Stimulated activated CD4-positive, alpha-beta T cell treated with anti-CD3 and anti-CD28 coated beads, Interleukin-12 subunit alpha, Interleukin-12 subunit beta, amount 100 ng/mL, for 24 hours (primary cell): Measurements from ENCODE around the gene LRCOL1.

Source experiments
- DNase-seq, 2 experiments: peaks; one replicate each; pipeline ENCODE4 v3.0.0-alpha.2; 2020; ENCODE audit warnings: low read depth in 2 of 2

The LRCOL1 gene

GRCh38 chr12:132635076-132635955 lies 24.9 kb upstream of the LRCOL1 start:
- no peak for DNase-seq

- DNase-seq = no peak
Measured at GRCh38 chr12:132634411-132634990, 24.1 kb upstream of the LRCOL1 start.

- DNase-seq = no peak
Measured at GRCh38 chr12:132633901-132634300, 23.5 kb upstream of the LRCOL1 start.

- no peak for DNase-seq
Measured at GRCh38 chr12:132633398-132633797, 23.0 kb upstream of the LRCOL1 start.

- no peak for DNase-seq
Measured at GRCh38 chr12:132632521-132633228, 22.3 kb upstream of the LRCOL1 start.

- no peak for DNase-seq
Measured at GRCh38 chr12:132631666-132632065, 21.3 kb upstream of the LRCOL1 start.

GRCh38 chr12:132630672-132631071 lies 20.3 kb upstream of the LRCOL1 start:
- DNase-seq = no peak

- DNase-seq = no peak
Measured at GRCh38 chr12:132629330-132629729, 18.9 kb upstream of the LRCOL1 start.

- no peak for DNase-seq
Measured at GRCh38 chr12:132625731-132626430, 15.5 kb upstream of the LRCOL1 start.

- no peak for DNase-seq
Measured at GRCh38 chr12:132624910-132625630, 14.7 kb upstream of the LRCOL1 start.

- no peak for DNase-seq
Measured at GRCh38 chr12:132624186-132624855, 13.9 kb upstream of the LRCOL1 start.

- no peak for DNase-seq
Measured at GRCh38 chr12:132623072-132623869, 12.9 kb upstream of the LRCOL1 start.

GRCh38 chr12:132622437-132623071 lies 12.2 kb upstream of the LRCOL1 start:
- no peak for DNase-seq

GRCh38 chr12:132621657-132622435 lies 11.5 kb upstream of the LRCOL1 start:
- no peak for DNase-seq

GRCh38 chr12:132620899-132621656 lies 10.7 kb upstream of the LRCOL1 start:
- no peak for DNase-seq

- DNase-seq = no peak
Measured at GRCh38 chr12:132620113-132620898, 9.9 kb upstream of the LRCOL1 start.
